Astrocyte of the cerebellum (primary cell): Measurements from ENCODE around the gene BICD1.

Source experiments
- DNase-seq: peaks from one replicate; pipeline ENCODE4 v3.0.0-alpha.2; 2011; ENCODE audit warnings: low read depth
- H3K4me3 ChIP-seq: 2 replicates; pipeline ENCODE4 v1.5.1; 2011; ENCODE audit warnings: mild to moderate bottlenecking, low read depth, low read length, moderate library complexity
- CTCF ChIP-seq: IDR thresholded peaks from 2 replicates; pipeline ENCODE4 v1.5.1; 2012; ENCODE audit warnings: low read length, low read depth, moderate library complexity, mild to moderate bottlenecking; ENCODE audit errors: missing control alignments
- in situ Hi-C: cut with HindIII; loops from 2 replicates; pipeline ENCODE4 v1.10.0; 2017; ENCODE audit warnings: low sequenced_read_pairs

Gene BICD1

GRCh38 chr12:32106517-32107358, at the start of gene BICD1:
Gene BICD1, plus strand, starts transcription at chr12:32106847. Its CDS starts 485 bp downstream, at chr12:32107332.
- peak; percentile 55 for DNase-seq
- in situ Hi-C loops, result no loop called here
- peak; percentile 8 for TF ChIP-seq CTCF
- H3K4me3 ChIP-seq, result peak within 1 kb of the TSS; percentile 82

GRCh38 chr12:32061033-32061432, 45.6 kb upstream of the BICD1 start:
- in situ Hi-C loops, result no loop called here
- no peak for DNase-seq
- H3K4me3 ChIP-seq, result no peak overlapping the region
- no peak for TF ChIP-seq CTCF

GRCh38 chr12:32062881-32063280, 43.8 kb upstream of the BICD1 start:
- no peak overlapping the region for H3K4me3 ChIP-seq
- in situ Hi-C loops, result no loop called here
- no peak for DNase-seq
- no peak for TF ChIP-seq CTCF

- H3K4me3 ChIP-seq, result no peak overlapping the region
- DNase-seq, result no peak
- in situ Hi-C loops, result no loop called here
- no peak for TF ChIP-seq CTCF
These were observed 42.9 kb upstream of the BICD1 start for GRCh38 chr12:32063796-32064195.

- in situ Hi-C loops, result no loop called here
- DNase-seq, result no peak
- H3K4me3 ChIP-seq, result no peak overlapping the region
- TF ChIP-seq CTCF, result no peak
These were observed 40.4 kb upstream of the BICD1 start for GRCh38 chr12:32066206-32066605.

- in situ Hi-C loops, result no loop called here
- no peak for TF ChIP-seq CTCF
- no peak for DNase-seq
- H3K4me3 ChIP-seq, result no peak overlapping the region
These were observed 37.6 kb upstream of the BICD1 start for GRCh38 chr12:32069071-32069470.
